Measurements from ENCODE around the gene LRP10.
"Not testable (repeated sequence)": the region's sequence is repeated elsewhere in the genome, so short reads cannot be mapped to it uniquely, and the experiment has no call there.

LRP10 gene

GRCh38 chr14:22854963-22855724 is 16.4 kb upstream of the LRP10 start:
- no peak for DNase-seq (ENCODE audit: extremely low spot score)
- POLR2A ChIA-PET: interaction anchor here (2.4 kb wide), 1 partner anchor 32 kb away, joined by 7 read pairs; no protein-coding TSS in a partner anchor
- CTCF ChIA-PET: interaction anchor here (0.6 to 8.5 kb wide), 16 partner anchors 10 to 1142 kb away, joined by 3 to 62 read pairs (median 3); partner anchors contain the start of gene DAD1

GRCh38 chr14:22856428-22856827 is 15.1 kb upstream of the LRP10 start:
- no peak for DNase-seq (ENCODE audit: extremely low spot score)
- ChIA-PET POLR2A (interaction anchor here (2.4 kb wide), 1 partner anchor 34 kb away, joined by 7 read pairs; no protein-coding TSS in a partner anchor), CTCF (no interaction called here)
- TF ChIP-seq FOXK2 (IDR thresholded peaks at IDR 0.05) (no peak), FOXA1 (IDR thresholded peaks at IDR 0.05) (no peak), FOXM1 (IDR thresholded peaks at IDR 0.05; ENCODE audit: borderline replicate concordance) (no peak), BHLHE40 (IDR thresholded peaks at IDR 0.05; ENCODE audit: borderline replicate concordance) (no peak), LEF1 (IDR thresholded peaks at IDR 0.05; ENCODE audit: borderline replicate concordance) (no peak), HDGF (IDR thresholded peaks at IDR 0.05; ENCODE audit: borderline replicate concordance) (no peak), TARDBP (IDR thresholded peaks at IDR 0.05) (no peak), ZNF384 (IDR thresholded peaks at IDR 0.05) (no peak), L3MBTL2 (conservative IDR thresholded peaks at IDR 0.05) (no peak), CTBP1 (IDR thresholded peaks at IDR 0.05; ENCODE audit: borderline replicate concordance) (no peak), SP1 (IDR thresholded peaks at IDR 0.05) (no peak), NFRKB (IDR thresholded peaks at IDR 0.05) (no peak), PKNOX1 (IDR thresholded peaks at IDR 0.05) (no peak), ELF4 (IDR thresholded peaks at IDR 0.05) (no peak), ARNT (IDR thresholded peaks at IDR 0.05) (no peak), SUZ12 (IDR thresholded peaks at IDR 0.05) (no peak)

More at GRCh38 chr14:22854963-22855724, 16.4 kb upstream of the LRP10 start:
- TF ChIP-seq TARDBP (IDR thresholded peaks at IDR 0.05): no peak

GRCh38 chr14:22860377-22860776 is 11.2 kb upstream of the LRP10 start:
- CTCF ChIA-PET: interaction anchor here (1.2 kb wide), 1 partner anchor 201 kb away, joined by 3 read pairs; no protein-coding TSS in a partner anchor
- POLR2A ChIA-PET; DNase-seq (ENCODE audit: extremely low spot score): not testable (repeated sequence)

- ChIA-PET POLR2A (interaction anchor here (1.4 kb wide), 1 partner anchor 10 kb away, joined by 4 read pairs; the partner anchor contains the start of gene LRP10), CTCF (interaction anchor here (0.9 to 3.1 kb wide), 3 partner anchors 8 to 11 kb away, joined by 3 to 14 read pairs (median 3); partner anchors contain the start of gene LRP10)
- no peak for TF ChIP-seq BHLHE40 (IDR thresholded peaks at IDR 0.05; ENCODE audit: borderline replicate concordance)
- TF ChIP-seq LEF1 (IDR thresholded peaks at IDR 0.05; ENCODE audit: borderline replicate concordance): no peak
- no peak for TF ChIP-seq ARNT (IDR thresholded peaks at IDR 0.05)
- no peak for TF ChIP-seq ELF4 (IDR thresholded peaks at IDR 0.05)
- TF ChIP-seq NFRKB (IDR thresholded peaks at IDR 0.05): no peak
- no peak for TF ChIP-seq SUZ12 (IDR thresholded peaks at IDR 0.05)
- no peak for TF ChIP-seq CTBP1 (IDR thresholded peaks at IDR 0.05; ENCODE audit: borderline replicate concordance)
- no peak for TF ChIP-seq FOXM1 (IDR thresholded peaks at IDR 0.05; ENCODE audit: borderline replicate concordance)
- TF ChIP-seq TARDBP (IDR thresholded peaks at IDR 0.05): no peak
- no peak for TF ChIP-seq FOXK2 (IDR thresholded peaks at IDR 0.05)
- TF ChIP-seq PKNOX1 (IDR thresholded peaks at IDR 0.05): no peak
- TF ChIP-seq SP1 (IDR thresholded peaks at IDR 0.05): no peak
- no peak for TF ChIP-seq L3MBTL2 (conservative IDR thresholded peaks at IDR 0.05)
- TF ChIP-seq HDGF (IDR thresholded peaks at IDR 0.05; ENCODE audit: borderline replicate concordance): no peak
- no peak for TF ChIP-seq FOXA1 (IDR thresholded peaks at IDR 0.05)
- TF ChIP-seq ZNF384 (IDR thresholded peaks at IDR 0.05): no peak
- DNase-seq (ENCODE audit: extremely low spot score): no peak
Measured at GRCh38 chr14:22861651-22862050, 9.9 kb upstream of the LRP10 start.

GRCh38 chr14:22864979-22865378 is 6.6 kb upstream of the LRP10 start:
- ChIA-PET CTCF (interaction anchor here (1.6 kb wide), 1 partner anchor 11 kb away, joined by 6 read pairs; no protein-coding TSS in a partner anchor), POLR2A (interaction anchor here (1.5 kb wide), 1 partner anchor 54 kb away, joined by 5 read pairs; the partner anchor contains the start of gene RBM23)
- no peak for DNase-seq (ENCODE audit: extremely low spot score)
- TF ChIP-seq SUZ12 (IDR thresholded peaks at IDR 0.05) (no peak), NFRKB (IDR thresholded peaks at IDR 0.05) (no peak), SP1 (IDR thresholded peaks at IDR 0.05) (no peak), LEF1 (IDR thresholded peaks at IDR 0.05; ENCODE audit: borderline replicate concordance) (no peak), FOXK2 (IDR thresholded peaks at IDR 0.05) (no peak), CTBP1 (IDR thresholded peaks at IDR 0.05; ENCODE audit: borderline replicate concordance) (no peak), FOXM1 (IDR thresholded peaks at IDR 0.05; ENCODE audit: borderline replicate concordance) (no peak), ELF4 (IDR thresholded peaks at IDR 0.05) (no peak), HDGF (IDR thresholded peaks at IDR 0.05; ENCODE audit: borderline replicate concordance) (no peak), PKNOX1 (IDR thresholded peaks at IDR 0.05) (no peak), TARDBP (IDR thresholded peaks at IDR 0.05) (no peak), L3MBTL2 (conservative IDR thresholded peaks at IDR 0.05) (no peak)

All from HEK293T (cell line).